ENCODE measurements around the gene RCOR1. TPM values are rescaled to one million over a fixed set of nuclear protein-coding genes. Genes with fewer than 3 reads are reported as not detected.

Gene RCOR1
- total RNA-seq, 1 donor from 2014 or later = 13.4 TPM

DNA sequence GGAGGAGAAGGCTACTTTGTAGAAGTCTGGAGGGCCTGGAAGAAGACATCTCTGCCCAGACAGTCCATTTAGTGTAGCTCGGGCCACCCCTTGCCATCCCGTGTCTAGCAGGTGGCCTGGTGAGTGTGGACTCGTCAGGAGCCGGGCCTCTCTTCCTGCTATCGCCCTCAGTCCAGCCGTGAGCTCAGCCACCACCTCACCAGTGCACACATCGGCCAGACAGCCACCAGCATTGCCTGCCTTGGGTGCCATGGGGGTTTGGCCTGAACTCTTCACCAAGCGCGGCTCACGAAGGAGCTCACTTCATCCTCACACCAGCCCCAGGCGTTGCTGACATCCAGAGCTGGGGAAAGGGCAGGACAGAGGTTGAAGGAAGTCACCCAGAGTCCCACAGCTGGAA lies 165.2 kb downstream of the RCOR1 start:
- TF ChIP-seq, protein P1, sequence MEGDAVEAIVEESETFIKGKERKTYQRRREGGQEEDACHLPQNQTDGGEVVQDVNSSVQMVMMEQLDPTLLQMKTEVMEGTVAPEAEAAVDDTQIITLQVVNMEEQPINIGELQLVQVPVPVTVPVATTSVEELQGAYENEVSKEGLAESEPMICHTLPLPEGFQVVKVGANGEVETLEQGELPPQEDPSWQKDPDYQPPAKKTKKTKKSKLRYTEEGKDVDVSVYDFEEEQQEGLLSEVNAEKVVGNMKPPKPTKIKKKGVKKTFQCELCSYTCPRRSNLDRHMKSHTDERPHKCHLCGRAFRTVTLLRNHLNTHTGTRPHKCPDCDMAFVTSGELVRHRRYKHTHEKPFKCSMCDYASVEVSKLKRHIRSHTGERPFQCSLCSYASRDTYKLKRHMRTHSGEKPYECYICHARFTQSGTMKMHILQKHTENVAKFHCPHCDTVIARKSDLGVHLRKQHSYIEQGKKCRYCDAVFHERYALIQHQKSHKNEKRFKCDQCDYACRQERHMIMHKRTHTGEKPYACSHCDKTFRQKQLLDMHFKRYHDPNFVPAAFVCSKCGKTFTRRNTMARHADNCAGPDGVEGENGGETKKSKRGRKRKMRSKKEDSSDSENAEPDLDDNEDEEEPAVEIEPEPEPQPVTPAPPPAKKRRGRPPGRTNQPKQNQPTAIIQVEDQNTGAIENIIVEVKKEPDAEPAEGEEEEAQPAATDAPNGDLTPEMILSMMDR (IDR thresholded peaks at IDR 0.05; ENCODE audit: insufficient read depth, low read length, poor library complexity, severe bottlenecking) = no peak
- no peaks in the 10 kb centered on the region for H3K36me3 ChIP-seq (ENCODE audit: control insufficient read depth, insufficient read depth, low read length)
- no peak overlapping the region for H3K4me3 ChIP-seq (ENCODE audit: low read depth, low read length)
- H3K27me3 ChIP-seq (ENCODE audit: control insufficient read depth, insufficient read depth, low read length) = peaks cover 4% of the 10 kb centered on the region
- DNase-seq (ENCODE audit: low read depth) = no peak

DNA sequence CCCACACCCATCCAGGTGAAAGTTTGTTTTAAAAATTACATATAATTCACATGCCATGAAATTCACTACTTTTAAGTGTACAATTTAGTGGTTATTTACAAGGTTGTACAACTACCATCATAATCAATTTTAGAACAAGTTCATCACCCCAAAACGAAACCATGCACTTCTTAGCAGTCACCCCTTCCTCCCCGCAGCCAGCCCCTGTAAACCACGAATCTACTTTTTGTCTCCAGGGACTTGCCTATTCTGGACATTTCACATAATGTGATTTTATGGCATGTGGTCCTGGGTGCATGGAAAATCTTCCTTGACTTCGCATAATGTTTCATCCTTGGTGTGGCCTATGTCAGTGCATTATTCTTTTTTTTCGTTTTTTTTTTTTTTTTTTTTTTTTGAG lies 165.6 kb downstream of the RCOR1 start:
- H3K4me3 ChIP-seq (ENCODE audit: low read depth, low read length) = no peak overlapping the region
- no peaks in the 10 kb centered on the region for H3K36me3 ChIP-seq (ENCODE audit: control insufficient read depth, insufficient read depth, low read length)
- TF ChIP-seq, protein P1 (IDR thresholded peaks at IDR 0.05; ENCODE audit: insufficient read depth, low read length, poor library complexity, severe bottlenecking) = no peak
- DNase-seq (ENCODE audit: low read depth) = no peak
- peaks cover 4% of the 10 kb centered on the region for H3K27me3 ChIP-seq (ENCODE audit: control insufficient read depth, insufficient read depth, low read length)

DNA sequence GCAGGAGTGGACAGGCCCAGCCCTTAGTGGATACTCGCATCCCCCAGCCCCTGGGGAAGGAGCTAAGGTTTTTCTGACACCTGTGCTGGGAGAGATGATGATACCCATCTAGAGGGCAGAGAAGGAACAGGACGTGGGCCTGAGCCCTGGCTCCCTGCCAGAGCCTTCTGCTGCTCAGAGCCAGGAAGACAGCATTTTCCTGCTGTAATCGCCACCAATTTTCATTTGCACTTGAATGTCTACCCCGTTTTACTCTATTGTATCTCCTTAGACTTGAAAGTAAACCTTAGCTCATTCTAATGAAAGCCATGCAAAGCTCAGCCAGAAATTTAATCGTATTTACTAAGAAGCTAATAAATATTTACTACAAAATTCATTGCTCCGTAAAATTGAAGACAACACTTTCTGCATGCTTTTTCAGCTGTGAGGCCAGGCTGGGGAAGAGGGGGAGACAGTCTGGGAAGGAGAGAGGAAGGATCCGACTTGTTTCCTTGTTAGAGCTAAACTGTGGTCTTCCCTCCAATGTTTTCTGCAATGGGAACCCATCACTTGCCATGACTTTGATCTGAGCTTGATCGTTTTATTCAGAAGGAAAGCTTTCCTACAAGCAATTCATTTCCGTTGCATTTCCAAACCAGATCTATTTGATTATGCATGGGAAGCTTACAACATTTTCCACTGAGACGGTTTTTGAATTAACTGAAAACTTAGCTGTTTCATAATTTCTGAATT lies 167.2 kb downstream of the RCOR1 start:
- no peaks in the 10 kb centered on the region for H3K36me3 ChIP-seq (ENCODE audit: control insufficient read depth, insufficient read depth, low read length)
- TF ChIP-seq, protein P1 (IDR thresholded peaks at IDR 0.05; ENCODE audit: insufficient read depth, low read length, poor library complexity, severe bottlenecking) = no peak
- H3K27me3 ChIP-seq (ENCODE audit: control insufficient read depth, insufficient read depth, low read length) = peaks cover 4% of the 10 kb centered on the region
- DNase-seq (ENCODE audit: low read depth) = no peak
- no peak overlapping the region for H3K4me3 ChIP-seq (ENCODE audit: low read depth, low read length)

DNA sequence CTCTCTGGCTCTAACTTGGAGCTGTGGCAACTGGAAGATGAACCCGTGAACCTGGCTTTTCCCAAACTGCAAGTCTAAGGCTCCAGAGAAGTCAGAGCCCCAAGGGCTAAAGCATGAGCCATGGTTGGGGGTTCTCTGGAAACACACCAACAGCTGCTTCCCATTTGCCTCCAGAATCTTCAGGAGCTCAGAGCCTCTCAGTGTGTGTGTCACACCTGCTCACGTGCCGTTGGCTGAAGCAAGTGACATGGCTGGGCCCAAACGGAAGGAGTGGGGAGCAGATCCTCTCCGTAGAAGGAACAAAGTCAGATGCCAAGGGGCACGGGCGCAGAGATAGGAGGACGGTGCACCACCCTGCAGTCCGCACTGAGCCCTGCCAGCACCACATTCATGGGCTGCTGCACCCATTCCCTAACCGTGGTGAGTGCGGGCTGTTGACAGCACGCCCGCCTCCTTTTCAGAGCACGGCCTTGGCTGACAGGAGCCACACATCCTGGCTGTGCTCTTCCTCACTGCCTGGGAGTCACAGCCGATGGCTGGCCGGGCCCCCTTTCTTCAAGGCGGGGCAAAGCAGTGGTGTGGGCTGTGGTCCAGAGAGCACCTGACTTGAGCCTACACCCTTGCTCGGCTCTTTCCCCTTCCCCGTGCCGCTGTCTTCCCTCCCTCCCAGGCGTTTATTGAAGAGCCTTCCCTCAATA lies 168.2 kb downstream of the RCOR1 start:
- H3K4me3 ChIP-seq (ENCODE audit: low read depth, low read length) = no peak overlapping the region
- no peaks in the 10 kb centered on the region for H3K36me3 ChIP-seq (ENCODE audit: control insufficient read depth, insufficient read depth, low read length)
- peaks cover 4% of the 10 kb centered on the region for H3K27me3 ChIP-seq (ENCODE audit: control insufficient read depth, insufficient read depth, low read length)
- TF ChIP-seq, protein P1 (IDR thresholded peaks at IDR 0.05; ENCODE audit: insufficient read depth, low read length, poor library complexity, severe bottlenecking) = no peak
- DNase-seq (ENCODE audit: low read depth) = no peak

DNA sequence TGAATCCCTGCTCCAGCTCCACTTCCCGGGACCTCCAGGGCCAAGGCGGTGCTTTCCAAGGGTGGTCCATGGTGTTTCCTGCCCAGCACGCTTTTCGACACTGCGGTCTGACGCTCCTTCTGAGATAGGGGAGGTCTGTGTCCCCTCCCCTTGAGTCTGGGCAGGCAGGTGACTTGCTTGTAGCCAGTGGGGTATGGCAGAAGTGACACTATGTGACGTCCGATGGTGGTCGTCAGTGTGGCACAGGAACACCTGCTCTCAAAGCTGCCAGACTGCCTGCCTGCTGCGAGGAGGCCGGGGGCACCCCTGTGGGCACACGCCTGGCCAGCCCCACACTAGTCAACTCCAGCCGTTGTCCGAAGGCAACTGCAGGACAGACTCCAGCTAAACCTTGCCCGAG lies 168.8 kb downstream of the RCOR1 start:
- Histone ChIP-seq H3K27me3 (ENCODE audit: control insufficient read depth, insufficient read depth, low read length) (peaks cover 4% of the 10 kb centered on the region), H3K36me3 (ENCODE audit: control insufficient read depth, insufficient read depth, low read length) (no peaks in the 10 kb centered on the region), H3K4me3 (ENCODE audit: low read depth, low read length) (no peak overlapping the region)
- TF ChIP-seq, protein P1 (IDR thresholded peaks at IDR 0.05; ENCODE audit: insufficient read depth, low read length, poor library complexity, severe bottlenecking) = no peak
- no peak for DNase-seq (ENCODE audit: low read depth)

All from kidney epithelial cell (primary cell).